Muscle layer of duodenum (tissue), 2 donors: ENCODE measurements around the gene WDR59.
"Not testable (repeated sequence)": the region's sequence is repeated elsewhere in the genome, so short reads cannot be mapped to it uniquely, and the experiment has no call there.

ENCODE experiments used
- H3K27ac ChIP-seq: one replicate; pipeline ENCODE4 v1.7.0; 2013; ENCODE audit warnings: mild to moderate bottlenecking, low read length
- H3K27me3 ChIP-seq: one replicate; pipeline ENCODE4 v1.7.0; 2013; ENCODE audit warnings: low read depth, mild to moderate bottlenecking, control low read depth, low read length
- H3K36me3 ChIP-seq, 2 donors: one replicate each; pipeline ENCODE4 v1.7.0; 2013; ENCODE audit warnings: low read length in 2 of 2, control low read depth in 1 of 2, mild to moderate bottlenecking in 1 of 2; ENCODE audit not compliant: insufficient read depth in 2 of 2, control insufficient read depth in 1 of 2
- H3K4me1 ChIP-seq, 2 donors: one replicate each; pipeline ENCODE4 v1.7.0; 2013; ENCODE audit warnings: low read length in 2 of 2, mild to moderate bottlenecking in 2 of 2, control low read depth in 1 of 2, moderate library complexity in 1 of 2; ENCODE audit not compliant: insufficient read depth in 2 of 2, control insufficient read depth in 1 of 2
- H3K4me3 ChIP-seq, 2 donors: one replicate each; pipeline ENCODE4 v1.7.0; 2013; ENCODE audit warnings: low read length in 2 of 2, low read depth in 1 of 2, mild to moderate bottlenecking in 1 of 2
- H3K9me3 ChIP-seq, 2 donors: one replicate each; pipeline ENCODE4 v1.7.0; 2013; ENCODE audit warnings: low read length in 2 of 2, control low read depth in 1 of 2, mild to moderate bottlenecking in 1 of 2; ENCODE audit not compliant: control insufficient read depth in 1 of 2
- donor health status: healthy.

Gene WDR59

GRCh38 chr16:74846714-74847113 lies 138.2 kb downstream of the WDR59 start:
- no peaks in the 10 kb centered on the region for H3K4me1 ChIP-seq
- no peaks in the 10 kb centered on the region for H3K9me3 ChIP-seq
- no peaks in the 10 kb centered on the region for H3K36me3 ChIP-seq
- no peak overlapping the region for H3K4me3 ChIP-seq
- H3K27ac ChIP-seq = no peak overlapping the region
- H3K27me3 ChIP-seq = no peaks in the 10 kb centered on the region

- Histone ChIP-seq H3K27ac (no peak overlapping the region), H3K27me3 (no peaks in the 10 kb centered on the region), H3K4me1 (no peaks in the 10 kb centered on the region), H3K4me3 (no peak overlapping the region), H3K9me3 (no peaks in the 10 kb centered on the region), H3K36me3 (no peaks in the 10 kb centered on the region)
Observed at GRCh38 chr16:74844041-74844980, 140.6 kb downstream of the WDR59 start.

GRCh38 chr16:74843381-74844035 lies 141.4 kb downstream of the WDR59 start:
- H3K27ac ChIP-seq, H3K27me3 ChIP-seq, H3K4me3 ChIP-seq: not testable (repeated sequence)

DNA sequence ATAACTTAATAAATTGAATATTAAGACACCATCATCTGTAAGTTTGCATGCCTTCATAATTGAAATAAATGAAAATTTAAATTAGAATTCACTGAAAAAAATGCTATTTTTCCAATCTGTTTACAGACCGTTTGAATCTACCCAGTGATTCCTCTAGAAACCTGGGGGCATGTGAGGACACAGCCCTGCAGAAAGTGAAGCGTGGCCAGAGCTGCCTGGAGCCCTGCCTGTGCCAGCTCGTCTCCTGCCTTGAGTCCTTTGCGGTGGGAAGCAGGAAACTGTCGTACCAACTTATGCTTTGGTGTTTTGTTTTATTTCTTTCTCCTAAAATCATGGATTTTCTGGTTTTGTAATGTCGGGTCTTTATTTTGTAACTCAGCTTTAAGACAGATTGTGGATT lies 142.5 kb downstream of the WDR59 start:
- Histone ChIP-seq H3K36me3 (no peaks in the 10 kb centered on the region), H3K4me1 (no peaks in the 10 kb centered on the region), H3K27ac (no peak overlapping the region), H3K9me3 (no peaks in the 10 kb centered on the region), H3K4me3 (no peak overlapping the region), H3K27me3 (no peaks in the 10 kb centered on the region)

More at GRCh38 chr16:74843381-74844035, 141.4 kb downstream of the WDR59 start:
- not testable (repeated sequence) for H3K36me3 ChIP-seq, H3K9me3 ChIP-seq, H3K4me1 ChIP-seq

DNA sequence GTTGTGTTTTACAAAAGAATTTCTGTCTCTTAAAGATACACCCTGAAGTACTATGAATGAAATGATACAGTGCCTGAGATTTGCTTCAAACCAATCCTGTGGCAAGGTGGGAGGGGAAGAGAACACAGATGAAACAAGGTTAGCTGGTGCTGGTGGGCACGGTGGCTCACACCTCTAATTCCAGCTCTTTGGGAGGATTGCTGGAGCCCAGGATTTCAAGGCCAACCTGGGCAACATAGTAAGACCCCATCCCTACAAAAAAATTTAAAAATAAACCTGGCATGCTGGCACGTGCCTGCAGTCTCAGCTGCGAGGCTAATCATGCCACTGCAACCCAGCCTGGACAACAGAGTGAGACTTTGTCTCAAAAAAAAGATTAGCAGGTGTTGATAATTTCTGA lies 143.0 kb downstream of the WDR59 start:
- Histone ChIP-seq H3K27me3 (no peaks in the 10 kb centered on the region), H3K9me3 (no peaks in the 10 kb centered on the region), H3K4me3 (no peak overlapping the region), H3K27ac (no peak overlapping the region), H3K36me3 (no peaks in the 10 kb centered on the region), H3K4me1 (peaks cover 0 to 5% of the 10 kb centered on the region in 2 donors)

GRCh38 chr16:74841469-74841868 lies 143.5 kb downstream of the WDR59 start:
- Histone ChIP-seq H3K27me3 (no peaks in the 10 kb centered on the region), H3K4me1 (peaks cover 0 to 7% of the 10 kb centered on the region in 2 donors)

DNA sequence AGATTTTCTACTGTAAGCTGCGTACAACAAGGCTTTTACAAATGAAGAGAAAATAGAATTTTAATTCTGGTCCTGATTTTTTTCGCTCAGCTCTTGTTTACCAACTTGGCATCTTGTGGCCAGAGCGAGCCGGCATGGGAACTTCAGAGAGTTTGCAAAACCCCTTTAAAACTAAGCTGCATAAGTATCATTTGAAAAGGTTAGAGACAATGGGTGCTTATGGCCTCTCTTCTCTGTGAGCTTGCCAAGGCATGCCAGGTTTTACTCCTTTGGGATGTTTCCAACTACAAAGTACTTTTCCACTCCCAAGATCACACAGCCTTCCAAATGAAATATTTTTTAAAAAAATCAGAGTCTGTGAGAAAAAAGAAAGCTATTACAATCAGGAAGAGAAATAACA lies 147.9 kb downstream of the WDR59 start:
- no peaks in the 10 kb centered on the region for H3K36me3 ChIP-seq
- H3K4me3 ChIP-seq = no peak overlapping the region
- no peak overlapping the region for H3K27ac ChIP-seq
- H3K4me1 ChIP-seq = peaks cover 0 to 7% of the 10 kb centered on the region in 2 donors
- no peaks in the 10 kb centered on the region for H3K9me3 ChIP-seq
- no peaks in the 10 kb centered on the region for H3K27me3 ChIP-seq

More at GRCh38 chr16:74841469-74841868, 143.5 kb downstream of the WDR59 start:
- no peak overlapping the region for H3K4me3 ChIP-seq
- no peaks in the 10 kb centered on the region for H3K36me3 ChIP-seq
- H3K27ac ChIP-seq = no peak overlapping the region
- no peaks in the 10 kb centered on the region for H3K9me3 ChIP-seq

- Histone ChIP-seq H3K9me3 (no peaks in the 10 kb centered on the region), H3K4me3 (no peak overlapping the region), H3K4me1 (peaks cover 0 to 7% of the 10 kb centered on the region in 2 donors), H3K36me3 (no peaks in the 10 kb centered on the region), H3K27me3 (no peaks in the 10 kb centered on the region), H3K27ac (no peak overlapping the region)
Observed at GRCh38 chr16:74836111-74836671, 148.7 kb downstream of the WDR59 start.

DNA sequence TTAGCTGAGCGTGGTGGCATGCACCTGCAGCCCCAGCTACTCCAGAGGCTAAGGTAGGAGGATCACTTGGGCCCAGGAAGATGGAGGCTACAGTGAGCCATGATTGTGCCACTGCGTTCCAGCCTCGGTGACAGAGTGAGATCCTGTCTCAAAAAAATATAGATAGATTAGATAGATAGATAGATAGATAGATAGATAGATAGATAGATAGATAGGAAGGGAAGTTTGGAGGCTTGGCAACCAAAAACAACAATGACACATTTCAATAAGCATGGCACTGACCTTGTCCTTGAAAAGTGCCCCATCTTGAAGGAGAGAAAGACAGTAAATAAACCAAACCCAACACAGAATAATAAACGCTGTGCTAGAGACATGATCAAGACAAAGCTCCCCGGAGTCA lies 152.7 kb downstream of the WDR59 start:
- peaks cover 0 to 7% of the 10 kb centered on the region in 2 donors for H3K9me3 ChIP-seq
- H3K4me1 ChIP-seq = peaks cover 0 to 5% of the 10 kb centered on the region in 2 donors
- H3K4me3 ChIP-seq = no peak overlapping the region
- H3K36me3 ChIP-seq = no peaks in the 10 kb centered on the region
- no peaks in the 10 kb centered on the region for H3K27me3 ChIP-seq
- no peak overlapping the region for H3K27ac ChIP-seq

GRCh38 chr16:74831467-74831866 lies 153.5 kb downstream of the WDR59 start:
- H3K27me3 ChIP-seq = no peaks in the 10 kb centered on the region
- no peak overlapping the region for H3K27ac ChIP-seq
- peaks cover 0 to 7% of the 10 kb centered on the region in 2 donors for H3K9me3 ChIP-seq
- no peak overlapping the region for H3K4me3 ChIP-seq
- H3K4me1 ChIP-seq = no peaks in the 10 kb centered on the region
- no peaks in the 10 kb centered on the region for H3K36me3 ChIP-seq

DNA sequence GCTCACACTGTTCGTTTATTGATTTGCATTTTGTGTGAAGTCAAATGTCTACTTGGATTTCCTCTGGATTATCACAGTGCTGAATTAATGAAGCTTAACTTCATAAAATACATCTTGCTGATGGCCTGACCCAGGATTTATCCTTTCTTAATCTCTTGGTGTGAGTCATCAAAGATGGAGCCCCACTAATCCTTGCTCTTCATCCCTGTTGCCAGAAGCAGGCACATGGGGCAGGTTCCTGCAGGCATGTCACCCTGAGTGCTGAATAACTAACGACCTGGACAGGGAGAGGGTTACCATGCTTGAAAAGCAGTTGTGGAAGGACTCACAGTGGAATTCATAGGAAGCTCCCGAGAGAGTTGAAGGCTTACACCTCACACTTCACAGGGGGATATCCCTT lies 154.3 kb downstream of the WDR59 start:
- Histone ChIP-seq H3K4me1 (no peaks in the 10 kb centered on the region), H3K27me3 (no peaks in the 10 kb centered on the region), H3K4me3 (no peak overlapping the region), H3K36me3 (no peaks in the 10 kb centered on the region), H3K27ac (no peak overlapping the region), H3K9me3 (peaks cover 0 to 7% of the 10 kb centered on the region in 2 donors)
